Neural progenitor cell (in vitro differentiated cells): ENCODE results near the gene ART5.

Experiments used
- CTCF ChIP-seq: fragments of 200-600 bp; sonication (generic); IDR thresholded peaks from 2 replicates; pipeline ENCODE4 v1.5.1; 2017; ENCODE audit warnings: antibody characterized with exemption, mild to moderate bottlenecking
- EZH2phosphoT487 ChIP-seq: fragments of 200-600 bp; sonication (generic); IDR thresholded peaks from 2 replicates; pipeline ENCODE4 v1.6.1; 2017; ENCODE audit warnings: antibody characterized with exemption

DNA sequence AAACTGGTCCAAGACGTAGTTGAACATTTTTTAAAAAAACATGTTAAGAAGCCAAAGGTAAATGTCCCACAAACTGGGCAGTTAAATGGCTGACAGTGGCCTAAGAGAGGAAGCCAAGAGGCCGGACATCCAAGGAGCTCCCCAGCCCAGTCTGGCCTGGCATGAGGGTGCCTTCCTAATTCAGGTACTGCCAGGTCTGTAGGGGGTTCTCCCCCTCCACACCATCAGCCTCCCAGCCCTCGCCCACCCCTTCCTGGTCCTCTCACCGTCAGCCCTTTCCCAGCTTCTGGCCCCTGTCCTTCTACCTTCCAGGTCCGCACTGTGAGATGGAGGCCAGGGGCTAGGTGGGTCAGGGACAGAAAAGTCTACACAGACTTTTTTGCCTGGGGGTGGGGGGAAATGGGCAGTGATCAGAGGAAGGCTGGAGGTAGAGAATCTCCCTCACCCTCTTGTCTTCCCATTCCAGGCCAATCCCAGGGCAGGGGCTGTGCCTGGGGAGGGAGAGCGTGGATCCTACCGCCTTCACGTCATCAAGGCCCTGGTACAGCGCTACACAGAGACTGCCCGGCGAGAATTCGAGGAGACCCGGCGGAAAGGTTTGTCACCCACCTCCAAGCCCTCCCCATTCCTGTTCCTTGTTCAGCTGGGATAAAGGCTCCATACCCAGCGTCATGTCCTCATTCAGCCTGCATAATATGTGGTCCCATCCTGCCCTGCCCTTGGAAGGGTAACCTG, 6.0 kb downstream of the ART5 start:
- no peak for TF ChIP-seq CTCF
- TF ChIP-seq EZH2phosphoT487 = no peak
